ENCODE data around the gene SLC4A1AP.
A peak's percentile ranks its signal among the peaks of the same experiment; 100 is the strongest.

SLC4A1AP gene

DNA sequence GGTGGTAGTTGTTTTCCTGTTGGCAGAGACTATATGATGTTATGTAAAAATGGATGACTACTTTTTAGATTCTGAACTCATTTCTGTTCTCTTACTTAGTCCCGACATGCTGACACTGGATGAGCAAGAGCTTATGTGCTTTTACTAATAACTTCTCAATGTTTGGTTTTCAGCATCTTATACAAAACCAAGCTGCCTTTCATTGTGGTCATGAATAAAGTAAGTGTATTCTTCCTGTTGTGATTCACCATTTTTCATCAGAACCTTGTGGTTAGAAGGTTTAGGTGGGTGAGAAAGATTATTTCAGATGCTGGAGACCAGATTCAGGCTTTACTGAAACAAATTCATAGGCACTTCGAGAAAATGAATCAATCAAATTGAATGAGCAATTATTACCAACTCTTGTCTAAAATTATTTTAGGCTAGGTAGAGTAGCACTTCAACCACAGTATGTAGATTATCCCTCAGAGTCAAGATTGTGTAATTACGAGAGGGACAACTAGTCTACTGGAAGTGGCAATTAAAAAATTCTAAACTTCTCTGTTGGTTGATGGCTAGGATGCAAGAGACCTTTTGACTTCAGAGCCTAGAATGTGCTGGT lies 25.6 kb upstream of the SLC4A1AP start:
- TF ChIP-seq POLR2A (IDR thresholded peaks at IDR 0.05; ENCODE audit: low read depth, low read length): no peak
- FAIRE-seq: peak; percentile 93

DNA sequence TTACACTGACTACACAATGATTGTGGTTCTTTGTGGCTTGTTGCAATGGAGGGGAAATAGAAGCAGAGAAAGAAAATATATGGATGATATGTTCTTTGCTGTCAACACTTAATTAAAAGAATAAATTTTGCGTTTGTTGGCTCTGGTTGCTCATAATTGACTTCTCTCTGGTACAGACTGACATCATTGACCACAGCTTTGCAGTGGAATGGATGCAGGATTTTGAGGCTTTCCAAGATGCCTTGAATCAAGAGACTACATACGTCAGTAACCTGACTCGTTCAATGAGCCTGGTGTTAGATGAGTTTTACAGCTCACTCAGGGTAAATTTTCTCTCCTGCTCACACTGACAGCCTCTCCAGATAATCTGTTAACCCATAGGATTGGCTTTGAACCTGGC lies 25.0 kb upstream of the SLC4A1AP start:
- peak; percentile 65 for FAIRE-seq
- no peak for TF ChIP-seq POLR2A (IDR thresholded peaks at IDR 0.05; ENCODE audit: low read depth, low read length)
- DNase-seq (ENCODE audit: insufficient read length, low spot score): no peak

More for the DNA sequence above, 25.6 kb upstream of the SLC4A1AP start:
- no peak for DNase-seq (ENCODE audit: insufficient read length, low spot score)

DNA sequence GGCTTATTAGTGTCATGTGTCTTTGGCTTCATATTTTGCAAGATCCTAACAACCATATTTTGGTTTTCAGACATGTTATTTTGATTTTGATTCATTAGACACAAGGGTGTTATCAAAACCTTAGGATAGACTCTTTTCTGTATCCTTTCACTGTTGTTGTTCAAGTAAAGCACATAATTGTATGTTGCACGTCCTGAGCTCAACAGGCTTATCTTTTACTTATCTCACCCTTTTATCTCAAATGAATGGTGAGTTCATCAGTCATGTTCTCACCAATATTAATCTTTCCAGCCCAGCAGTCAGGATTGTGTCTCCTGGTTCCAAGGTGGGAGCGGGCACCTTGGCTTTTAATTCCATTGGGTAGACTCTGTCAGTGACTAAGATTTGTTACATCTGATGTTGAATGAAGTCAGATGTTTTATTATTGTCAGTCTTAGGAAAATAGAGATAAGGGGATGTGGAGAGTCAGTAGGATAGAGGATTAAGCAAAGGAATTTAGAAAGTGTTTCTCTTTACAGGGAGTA lies 22.9 kb upstream of the SLC4A1AP start:
- DNase-seq (ENCODE audit: insufficient read length, low spot score) (no peak), FAIRE-seq (no peak)
- no peak for TF ChIP-seq POLR2A (IDR thresholded peaks at IDR 0.05; ENCODE audit: low read depth, low read length)

DNA sequence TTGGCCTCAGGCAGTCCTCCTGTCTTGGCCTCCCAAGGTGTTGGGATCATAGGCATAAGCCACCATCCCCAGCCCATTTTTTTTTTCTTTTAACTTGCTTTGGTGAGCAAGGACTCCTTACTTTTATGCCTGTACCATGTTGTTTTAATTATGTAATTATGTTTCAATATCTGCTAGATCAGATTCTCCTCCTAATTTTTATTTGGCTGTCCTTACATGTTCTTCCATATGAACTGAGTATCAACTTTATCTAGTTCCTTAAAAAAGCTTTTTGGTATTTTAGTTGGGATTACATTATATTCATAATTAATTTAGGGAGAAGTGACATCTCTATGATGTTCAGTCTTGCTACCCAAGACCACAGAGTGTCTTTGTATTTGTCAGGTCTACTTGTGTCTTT lies 18.5 kb upstream of the SLC4A1AP start:
- DNase-seq (ENCODE audit: insufficient read length, low spot score) (no peak), FAIRE-seq (no peak)
- TF ChIP-seq POLR2A (IDR thresholded peaks at IDR 0.05; ENCODE audit: low read depth, low read length): no peak

DNA sequence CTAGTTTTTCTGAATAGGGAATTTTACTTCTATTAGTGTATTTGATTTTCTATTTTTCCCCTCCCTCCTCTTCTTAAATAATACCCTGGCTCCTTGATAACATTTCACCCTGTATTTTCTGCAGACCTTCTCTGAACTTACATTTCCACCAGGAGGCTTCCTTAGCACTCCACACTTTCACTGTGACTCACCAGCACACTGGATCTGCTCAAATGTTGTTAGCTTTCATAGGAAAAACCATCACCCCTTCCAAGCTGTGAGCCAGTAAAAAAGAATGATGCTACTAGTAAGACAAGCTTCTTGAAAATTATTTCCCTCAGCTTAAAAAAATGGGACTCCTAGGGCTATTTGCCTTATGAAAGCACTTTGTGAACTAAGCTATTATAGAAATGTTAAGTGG lies 16.4 kb upstream of the SLC4A1AP start:
- FAIRE-seq (peak; percentile 50), DNase-seq (ENCODE audit: insufficient read length, low spot score) (no peak)
- no peak for TF ChIP-seq POLR2A (IDR thresholded peaks at IDR 0.05; ENCODE audit: low read depth, low read length)

DNA sequence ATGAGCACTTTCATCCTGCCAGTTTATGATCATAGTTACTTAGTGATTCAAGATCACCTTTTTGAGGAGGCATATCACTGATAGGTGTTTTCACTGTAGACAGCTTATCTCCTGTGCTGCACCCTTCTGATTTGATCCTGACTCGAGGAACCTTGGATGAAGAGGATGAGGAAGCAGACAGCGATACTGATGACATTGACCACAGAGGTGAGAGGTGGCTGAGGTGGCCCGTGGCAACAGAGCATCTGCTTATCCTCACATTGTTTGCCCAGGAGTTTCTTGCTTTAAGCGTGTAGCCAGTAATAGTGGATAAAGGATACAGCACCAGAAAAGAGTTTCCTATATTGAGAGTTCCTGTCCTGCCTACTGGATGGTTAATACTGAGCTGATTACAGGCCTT lies 16.0 kb upstream of the SLC4A1AP start:
- FAIRE-seq: peak; percentile 38
- DNase-seq (ENCODE audit: insufficient read length, low spot score): no peak
- no peak for TF ChIP-seq POLR2A (IDR thresholded peaks at IDR 0.05; ENCODE audit: low read depth, low read length)

DNA sequence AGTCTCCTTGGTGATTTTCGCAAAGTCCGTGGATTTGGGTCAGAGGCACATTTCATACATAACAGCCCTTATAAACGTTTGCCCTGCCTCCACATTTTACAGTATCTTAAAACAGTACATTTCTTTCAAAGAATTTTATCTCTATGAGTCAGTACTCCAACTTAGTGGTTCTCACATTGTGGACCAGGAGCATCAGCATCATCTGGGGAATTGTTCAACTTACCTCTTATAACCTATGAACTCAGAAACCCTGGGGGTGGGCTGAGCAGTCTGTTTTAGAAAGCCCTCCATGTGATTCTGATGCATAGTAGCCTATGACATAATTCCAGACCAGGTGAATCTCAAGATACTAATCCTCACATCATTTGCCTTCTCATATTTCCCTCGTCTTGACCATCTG lies 12.6 kb upstream of the SLC4A1AP start:
- FAIRE-seq: no peak
- no peak for DNase-seq (ENCODE audit: insufficient read length, low spot score)
- TF ChIP-seq POLR2A (IDR thresholded peaks at IDR 0.05; ENCODE audit: low read depth, low read length): no peak

DNA sequence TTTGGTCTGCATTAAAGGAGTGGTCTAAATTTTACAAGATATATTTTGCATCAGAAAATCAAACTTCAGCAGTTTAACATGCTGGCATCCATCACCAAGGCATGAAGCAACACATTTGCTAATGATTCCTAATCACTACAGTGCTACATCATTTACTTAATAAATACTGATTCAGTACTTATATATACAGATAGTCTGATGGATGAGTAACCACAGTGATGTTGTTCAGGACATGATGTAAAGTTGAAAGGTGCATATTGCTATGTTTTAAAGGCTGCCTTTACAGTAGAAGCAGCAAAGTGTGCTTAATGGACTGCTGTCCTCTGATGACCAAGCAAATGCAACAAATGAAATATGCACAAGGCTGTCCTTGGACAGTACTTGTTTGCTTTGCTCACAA lies 11.3 kb upstream of the SLC4A1AP start:
- no peak for FAIRE-seq
- DNase-seq (ENCODE audit: insufficient read length, low spot score): no peak

DNA sequence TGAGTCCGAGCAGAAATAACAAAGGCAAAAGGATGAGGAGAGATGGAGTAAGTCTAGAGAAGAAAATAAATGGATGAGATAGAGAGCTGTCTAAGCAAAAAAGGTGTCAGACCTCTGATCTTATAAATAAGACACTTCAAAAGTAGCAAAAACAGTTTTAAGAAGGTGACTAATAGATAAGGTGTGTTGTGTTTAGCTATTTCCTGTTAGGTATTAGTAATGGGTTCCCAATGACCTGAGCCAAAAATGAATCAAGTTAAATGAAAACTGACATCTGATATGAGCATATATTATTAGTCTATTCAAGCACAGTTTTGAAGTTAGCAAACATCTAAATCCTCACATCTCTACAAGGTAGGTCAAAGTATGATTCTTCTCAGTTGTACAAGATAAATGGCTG lies 10.9 kb upstream of the SLC4A1AP start:
- TF ChIP-seq POLR2A (IDR thresholded peaks at IDR 0.05; ENCODE audit: low read depth, low read length): no peak
- no peak for DNase-seq (ENCODE audit: insufficient read length, low spot score)
- FAIRE-seq: no peak

More for the DNA sequence above, 11.3 kb upstream of the SLC4A1AP start:
- TF ChIP-seq POLR2A (IDR thresholded peaks at IDR 0.05; ENCODE audit: low read depth, low read length): no peak

DNA sequence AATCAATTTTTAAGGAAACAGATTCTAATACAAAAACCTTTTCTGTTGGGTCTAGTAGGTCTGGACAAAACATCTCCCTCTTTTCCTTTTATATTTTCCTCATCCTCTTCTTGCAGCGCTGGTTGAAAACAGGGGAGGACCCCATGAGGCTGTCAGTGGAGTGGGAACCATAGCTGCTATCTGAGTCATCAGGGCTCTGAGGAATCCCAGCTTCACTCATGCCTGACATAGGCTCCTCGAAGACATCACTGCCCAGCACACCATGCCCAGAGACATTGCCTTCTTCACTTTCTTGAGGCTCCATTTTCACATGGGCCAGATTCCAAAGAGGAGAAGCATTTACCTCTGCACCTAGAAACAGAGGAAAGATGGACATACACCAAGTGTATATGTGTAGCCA lies 10.3 kb upstream of the SLC4A1AP start:
- FAIRE-seq (no peak), DNase-seq (ENCODE audit: insufficient read length, low spot score) (no peak)
- TF ChIP-seq POLR2A (IDR thresholded peaks at IDR 0.05; ENCODE audit: low read depth, low read length): no peak

DNA sequence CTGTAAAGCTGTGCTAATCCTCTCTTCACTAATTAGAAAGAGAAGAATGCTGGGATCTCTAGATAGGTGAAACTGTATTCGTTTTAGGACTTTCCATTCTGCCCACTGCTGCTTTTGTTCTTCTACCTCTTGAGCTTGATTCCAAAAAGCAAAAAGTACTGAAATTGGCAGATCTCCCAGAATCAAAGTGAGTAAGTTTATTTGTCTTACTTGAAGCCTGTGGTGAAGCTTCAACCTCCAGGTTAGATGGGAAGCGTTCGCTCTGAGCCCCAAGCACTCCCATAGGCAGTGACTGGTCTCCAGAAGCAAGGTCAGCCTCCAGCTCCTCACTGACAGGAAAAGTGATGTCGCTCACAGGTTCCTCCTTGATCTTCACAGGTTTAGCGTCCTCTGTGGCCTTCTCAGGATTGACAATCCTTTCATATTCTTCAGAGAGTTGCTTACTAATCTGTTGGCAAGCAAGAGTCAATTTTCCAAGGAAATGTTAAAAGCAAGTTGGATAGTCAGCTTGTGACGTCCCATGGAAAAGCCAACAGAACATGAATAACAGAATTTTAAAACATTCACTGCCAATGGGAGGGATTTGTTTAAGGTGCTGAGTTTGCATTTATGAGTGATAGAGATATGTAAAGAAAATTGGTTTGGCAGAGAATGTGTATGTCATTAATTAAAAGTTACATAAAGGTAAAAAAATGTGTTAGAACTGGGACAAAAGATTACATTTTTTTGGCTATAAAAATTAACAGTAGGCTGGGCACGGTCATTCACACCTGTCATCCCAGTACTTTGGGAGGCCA lies 8.3 kb upstream of the SLC4A1AP start:
- TF ChIP-seq POLR2A (IDR thresholded peaks at IDR 0.05; ENCODE audit: low read depth, low read length): no peak
- peak; percentile 45 for DNase-seq (ENCODE audit: insufficient read length, low spot score)
- peak; percentile 94 for FAIRE-seq

DNA sequence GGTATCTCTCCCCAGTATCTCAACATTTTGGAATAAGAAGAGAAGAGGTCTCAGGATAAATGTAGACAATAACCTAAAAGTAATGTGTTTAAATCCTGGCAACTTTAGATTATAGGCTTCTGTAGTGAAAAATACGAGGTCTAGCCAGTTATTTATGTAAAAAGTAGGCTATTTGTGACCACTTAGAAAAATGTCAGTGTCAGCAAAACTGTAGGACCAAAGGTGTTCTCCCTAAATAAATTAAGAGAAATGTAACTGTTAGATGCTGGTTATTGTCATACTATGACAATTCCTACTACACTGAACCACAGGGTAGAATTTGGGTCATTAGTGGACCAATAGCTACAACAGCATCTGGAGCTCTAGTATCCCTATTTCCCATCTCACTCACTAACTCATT lies 2.3 kb upstream of the SLC4A1AP start:
- FAIRE-seq: no peak
- no peak for TF ChIP-seq POLR2A (IDR thresholded peaks at IDR 0.05; ENCODE audit: low read depth, low read length)

DNA sequence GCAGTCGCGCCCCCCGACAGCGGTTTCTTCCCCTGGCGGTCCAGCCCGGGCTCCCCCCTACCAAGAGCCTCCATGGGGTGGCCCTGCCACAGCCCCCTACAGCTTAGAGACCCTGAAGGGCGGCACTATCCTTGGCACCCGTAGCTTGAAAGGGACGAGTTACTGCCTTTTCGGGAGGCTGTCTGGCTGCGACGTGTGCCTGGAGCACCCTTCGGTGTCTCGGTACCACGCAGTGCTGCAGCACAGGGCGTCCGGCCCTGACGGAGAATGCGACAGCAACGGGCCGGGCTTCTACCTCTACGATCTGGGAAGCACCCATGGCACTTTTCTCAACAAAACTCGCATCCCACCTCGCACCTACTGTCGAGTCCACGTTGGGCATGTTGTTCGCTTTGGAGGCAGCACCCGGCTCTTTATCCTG lies 475 bp downstream of the SLC4A1AP start:
- DNase-seq (ENCODE audit: insufficient read length, low spot score) (no peak), FAIRE-seq (no peak)
- no peak for TF ChIP-seq POLR2A (IDR thresholded peaks at IDR 0.05; ENCODE audit: low read depth, low read length)

More for the DNA sequence above, 2.3 kb upstream of the SLC4A1AP start:
- DNase-seq (ENCODE audit: insufficient read length, low spot score): no peak

DNA sequence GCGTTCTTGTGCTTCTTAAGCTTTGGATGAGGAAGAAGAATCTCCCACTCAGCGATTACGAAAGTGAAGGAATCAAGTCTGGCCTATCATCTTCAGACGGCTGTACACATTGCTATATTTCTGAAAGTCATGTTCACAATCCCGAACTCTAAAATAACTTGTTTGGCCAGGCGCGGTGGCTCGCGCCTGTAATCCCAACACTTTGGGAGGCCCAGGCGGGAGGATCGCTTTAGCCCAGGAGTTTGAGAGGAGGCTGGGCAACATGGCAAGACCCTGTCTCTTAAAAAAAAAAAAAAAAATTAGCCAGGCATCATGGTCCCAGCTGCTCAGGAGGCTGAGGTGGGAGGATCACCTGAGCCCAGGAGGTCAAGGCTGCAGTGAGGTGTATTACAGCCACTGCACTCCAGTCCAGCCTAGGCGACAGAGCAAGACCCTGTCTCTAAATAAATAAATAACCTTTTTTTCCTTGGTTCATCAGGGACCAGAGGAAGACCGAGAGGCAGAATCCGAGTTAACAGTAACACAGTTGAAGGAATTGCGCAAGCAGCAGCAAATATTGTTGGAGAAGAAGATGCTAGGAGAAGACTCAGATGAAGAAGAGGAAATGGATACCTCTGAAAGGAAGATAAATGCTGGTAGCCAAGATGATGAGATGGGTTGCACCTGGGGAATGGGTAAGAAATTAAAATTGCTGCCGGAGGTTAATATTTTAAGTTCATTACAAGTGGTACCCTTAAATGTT lies 1.1 kb downstream of the SLC4A1AP start:
- no peak for FAIRE-seq
- TF ChIP-seq POLR2A (IDR thresholded peaks at IDR 0.05; ENCODE audit: low read depth, low read length): no peak
- no peak for DNase-seq (ENCODE audit: insufficient read length, low spot score)

All from H54 (cell line).